GM12892 (cell line): ENCODE measurements around the gene GYPB.

Experiments
- POLR2A ChIP-seq: IDR thresholded peaks from 2 replicates; pipeline ENCODE4 v1.6.1; 2011; ENCODE audit warnings: low read depth, low read length, control low read depth
- TAF1 ChIP-seq: IDR thresholded peaks from 2 replicates; pipeline ENCODE4 v1.6.1; 2011; ENCODE audit warnings: low read depth, mild to moderate bottlenecking, control low read depth, low read length, borderline replicate concordance

DNA sequence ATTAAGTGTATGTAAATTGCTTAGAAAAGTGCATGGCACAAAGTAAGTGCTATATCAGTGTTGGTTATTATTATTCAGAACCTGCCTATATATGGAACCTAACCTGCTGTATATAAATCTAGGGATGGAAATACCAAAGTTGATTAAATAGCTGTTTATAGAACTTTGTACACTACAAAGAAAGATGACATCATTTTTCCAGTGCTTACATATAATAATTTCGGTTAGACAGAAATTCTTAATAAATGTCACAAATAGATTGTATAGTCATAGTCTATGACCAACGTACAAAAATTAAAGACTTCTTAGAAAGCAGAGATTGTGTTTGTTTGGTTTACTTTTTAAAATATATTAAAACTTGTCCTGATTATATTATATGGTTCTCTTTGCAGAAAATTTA lies 4.4 kb downstream of the GYPB start:
- TF ChIP-seq POLR2A (no peak), TAF1 (no peak)
